GM23338 (cell line): ENCODE data around the gene KAT8. TPM values are rescaled to one million over a fixed set of nuclear protein-coding genes. Genes with fewer than 3 reads are reported as not detected.

ENCODE experiments used
- ATAC-seq: fragments of 200-7000 bp; cut with Tn5 transposase; 3 replicates; pipeline ENCODE4 v1.9.1; 2020
- DNase-seq: peaks from one replicate; pipeline ENCODE4 v3.0.0-alpha.2; 2015; ENCODE audit warnings: low spot score
- H2AFZ ChIP-seq: fragments of 200-600 bp; sonication (generic); 2 replicates; pipeline ENCODE4 v1.8.0; 2016; ENCODE audit warnings: antibody characterized with exemption, mild to moderate bottlenecking, moderate library complexity
- H3F3A ChIP-seq: fragments of 200-600 bp; sonication (generic); replicated peaks from 2 replicates; pipeline ENCODE4 v1.8.0; 2017; ENCODE audit warnings: antibody characterized with exemption, mixed run types, low read depth
- H3K27ac ChIP-seq: fragments of 200-600 bp; sonication (generic); 2 replicates; pipeline ENCODE4 v1.6.1; 2016; ENCODE audit warnings: low read depth
- H3K27me3 ChIP-seq: fragments of 200-600 bp; sonication (generic); 2 replicates; pipeline ENCODE4 v1.8.0; 2016; ENCODE audit warnings: mild to moderate bottlenecking, mixed run types, moderate library complexity; ENCODE audit not compliant: insufficient read depth
- H3K36me3 ChIP-seq: fragments of 200-600 bp; sonication (generic); 2 replicates; pipeline ENCODE4 v1.8.0; 2016; ENCODE audit warnings: mild to moderate bottlenecking; ENCODE audit not compliant: insufficient read depth
- H3K4me1 ChIP-seq: fragments of 200-600 bp; sonication (generic); 2 replicates; pipeline ENCODE4 v1.8.0; 2016; ENCODE audit warnings: mild to moderate bottlenecking, moderate library complexity; ENCODE audit not compliant: insufficient read depth
- H3K4me2 ChIP-seq: fragments of 200-600 bp; sonication (generic); 2 replicates; pipeline ENCODE4 v1.7.1; 2017; ENCODE audit warnings: mixed run types
- H3K4me3 ChIP-seq: fragments of 200-600 bp; sonication (generic); 2 replicates; pipeline ENCODE4 v1.6.1; 2016; ENCODE audit warnings: mixed run types
- H3K79me2 ChIP-seq: fragments of 200-600 bp; sonication (generic); replicated peaks from 2 replicates; pipeline ENCODE4 v1.8.0; 2017; ENCODE audit warnings: mild to moderate bottlenecking; ENCODE audit not compliant: insufficient read depth
- H3K9me2 ChIP-seq: fragments of 200-600 bp; sonication (generic); 2 replicates; pipeline ENCODE4 v1.8.0; 2017; ENCODE audit not compliant: insufficient read depth
- H4K20me1 ChIP-seq: fragments of 200-600 bp; sonication (generic); replicated peaks from 2 replicates; pipeline ENCODE4 v1.8.0; 2017; ENCODE audit warnings: mild to moderate bottlenecking; ENCODE audit not compliant: insufficient read depth
- H3K27ac Mint-ChIP-seq: 2 replicates; pipeline ENCODE4 v1.8.0; 2020; ENCODE audit warnings: inconsistent platforms, mild to moderate bottlenecking, moderate library complexity, mixed read lengths
- H3K27me3 Mint-ChIP-seq: 3 replicates; pipeline ENCODE4 v1.8.0; 2022; ENCODE audit warnings: low read depth, mild to moderate bottlenecking, moderate library complexity, mixed read lengths, inconsistent platforms; ENCODE audit not compliant: insufficient read depth, poor library complexity
- H3K36me3 Mint-ChIP-seq: 3 replicates; pipeline ENCODE4 v1.8.0; 2021; ENCODE audit warnings: low read depth, mild to moderate bottlenecking, inconsistent platforms, moderate library complexity, mixed read lengths
- H3K4me1 Mint-ChIP-seq: 3 replicates; pipeline ENCODE4 v1.8.0; 2020; ENCODE audit warnings: mild to moderate bottlenecking, inconsistent platforms, mixed read lengths
- H3K4me3 Mint-ChIP-seq: 3 replicates; pipeline ENCODE4 v1.8.0; 2021; ENCODE audit warnings: moderate library complexity, mild to moderate bottlenecking, inconsistent platforms, mixed read lengths
- H3K9me3 Mint-ChIP-seq: 3 replicates; pipeline ENCODE4 v1.8.0; 2020; ENCODE audit warnings: moderate library complexity, mild to moderate bottlenecking, inconsistent platforms, mixed read lengths
- CREB1 ChIP-seq: fragments of 250-450 bp; sonication (Bioruptor Pico); IDR thresholded peaks from 2 replicates; pipeline ENCODE4 v1.5.0; 2020; ENCODE audit warnings: low read depth, mild to moderate bottlenecking, moderate library complexity
- EZH2 ChIP-seq: fragments of 200-600 bp; sonication (generic); IDR thresholded peaks from one replicate; pipeline ENCODE4 v1.8.0; 2017; ENCODE audit warnings: antibody characterized with exemption, mild to moderate bottlenecking, low read depth; ENCODE audit not compliant: unreplicated experiment
- JUNB ChIP-seq: IDR thresholded peaks from one replicate; pipeline ENCODE4 v1.6.1; 2016; ENCODE audit warnings: antibody characterized with exemption; ENCODE audit not compliant: unreplicated experiment
- NANOG ChIP-seq: IDR thresholded peaks from 2 replicates; pipeline ENCODE4 v1.6.1; 2016; ENCODE audit warnings: antibody characterized with exemption, borderline replicate concordance
- POLR2AphosphoS5 ChIP-seq: IDR thresholded peaks from 2 replicates; pipeline ENCODE4 v1.6.1; 2016; ENCODE audit warnings: antibody characterized with exemption, low read depth
- STAT1 ChIP-seq: IDR thresholded peaks from one replicate; pipeline ENCODE4 v1.6.1; 2016; ENCODE audit warnings: antibody characterized with exemption; ENCODE audit not compliant: unreplicated experiment
- ZNF114 ChIP-seq: fragments of 250-450 bp; sonication (Bioruptor Pico); IDR thresholded peaks from 2 replicates; pipeline ENCODE4 v1.5.0; 2020; ENCODE audit warnings: mild to moderate bottlenecking, moderate library complexity
- polyA plus RNA-seq: library from polyadenylated mRNA; unstranded; fragments of >200 nt; fragmentation: Nextera tagmentation; extraction: Ambion mirVana; gene quantifications from 2 replicates; pipeline ENCODE4 v1.2.1, GENCODE V29; 2016
- total RNA-seq: library from RNA; depleted of rRNA; stranded (reverse); fragments of >200 nt; shearing (Covaris generic); gene quantifications from 2 replicates; pipeline ENCODE4 v1.2.3, GENCODE V29; 2014
- TF ChIP-seq, protein P1 (sequence below): IDR thresholded peaks from one replicate; pipeline ENCODE4 v1.6.1; 2018; ENCODE audit warnings: antibody characterized with exemption; ENCODE audit not compliant: unreplicated experiment
- TF ChIP-seq, protein P2 (sequence below), 2 experiments: fragments of 200-600 bp in 1 of 2; sonication (generic) in 1 of 2; conservative IDR thresholded peaks; 2 replicates each; pipeline versions ENCODE4 v1.5.1 to v1.6.1; 2016 to 2017; ENCODE audit warnings: antibody characterized with exemption in 2 of 2, low read depth in 2 of 2, mild to moderate bottlenecking in 2 of 2, moderate library complexity in 1 of 2
- TF ChIP-seq, protein P3 (sequence below): fragments of 250-450 bp; sonication (Bioruptor Pico); IDR thresholded peaks from 2 replicates; pipeline ENCODE4 v1.5.0; 2020; ENCODE audit warnings: mild to moderate bottlenecking, moderate library complexity
- TF ChIP-seq, protein P4 (sequence below): IDR thresholded peaks from 2 replicates; pipeline ENCODE4 v1.6.1; 2016; ENCODE audit warnings: antibody characterized with exemption

Gene KAT8
- total and polyA plus RNA-seq, 2 experiments from 2014 or later = 47.6 to 85.4 TPM

DNA sequence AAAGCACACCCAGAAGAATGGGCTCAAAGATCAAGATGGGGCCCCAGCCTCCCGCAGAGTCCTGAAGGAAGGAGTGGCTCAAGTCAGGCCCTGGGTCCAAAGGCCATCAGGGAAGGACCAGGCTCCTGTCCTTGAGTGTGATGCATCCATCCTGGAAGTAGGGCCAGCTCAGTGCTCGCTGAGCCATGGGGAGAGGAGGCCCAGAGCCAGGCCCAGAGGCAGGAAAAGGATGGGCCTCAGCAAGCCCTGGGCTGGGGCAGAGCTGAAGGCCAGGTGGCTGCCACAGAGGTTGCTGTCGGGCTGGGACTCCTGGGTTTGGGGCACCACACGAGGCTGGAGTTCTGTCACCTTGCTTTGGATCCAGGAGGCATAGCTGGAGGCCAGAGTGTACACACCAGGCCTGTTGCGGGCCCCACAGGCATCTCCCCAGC, 14.4 kb downstream of the KAT8 start (continued):
- TF ChIP-seq, protein P1, sequence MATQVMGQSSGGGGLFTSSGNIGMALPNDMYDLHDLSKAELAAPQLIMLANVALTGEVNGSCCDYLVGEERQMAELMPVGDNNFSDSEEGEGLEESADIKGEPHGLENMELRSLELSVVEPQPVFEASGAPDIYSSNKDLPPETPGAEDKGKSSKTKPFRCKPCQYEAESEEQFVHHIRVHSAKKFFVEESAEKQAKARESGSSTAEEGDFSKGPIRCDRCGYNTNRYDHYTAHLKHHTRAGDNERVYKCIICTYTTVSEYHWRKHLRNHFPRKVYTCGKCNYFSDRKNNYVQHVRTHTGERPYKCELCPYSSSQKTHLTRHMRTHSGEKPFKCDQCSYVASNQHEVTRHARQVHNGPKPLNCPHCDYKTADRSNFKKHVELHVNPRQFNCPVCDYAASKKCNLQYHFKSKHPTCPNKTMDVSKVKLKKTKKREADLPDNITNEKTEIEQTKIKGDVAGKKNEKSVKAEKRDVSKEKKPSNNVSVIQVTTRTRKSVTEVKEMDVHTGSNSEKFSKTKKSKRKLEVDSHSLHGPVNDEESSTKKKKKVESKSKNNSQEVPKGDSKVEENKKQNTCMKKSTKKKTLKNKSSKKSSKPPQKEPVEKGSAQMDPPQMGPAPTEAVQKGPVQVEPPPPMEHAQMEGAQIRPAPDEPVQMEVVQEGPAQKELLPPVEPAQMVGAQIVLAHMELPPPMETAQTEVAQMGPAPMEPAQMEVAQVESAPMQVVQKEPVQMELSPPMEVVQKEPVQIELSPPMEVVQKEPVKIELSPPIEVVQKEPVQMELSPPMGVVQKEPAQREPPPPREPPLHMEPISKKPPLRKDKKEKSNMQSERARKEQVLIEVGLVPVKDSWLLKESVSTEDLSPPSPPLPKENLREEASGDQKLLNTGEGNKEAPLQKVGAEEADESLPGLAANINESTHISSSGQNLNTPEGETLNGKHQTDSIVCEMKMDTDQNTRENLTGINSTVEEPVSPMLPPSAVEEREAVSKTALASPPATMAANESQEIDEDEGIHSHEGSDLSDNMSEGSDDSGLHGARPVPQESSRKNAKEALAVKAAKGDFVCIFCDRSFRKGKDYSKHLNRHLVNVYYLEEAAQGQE = no peak
- TF ChIP-seq JUNB (no peak), CREB1 (CRISPR knock-in tag) (no peak), STAT1 (no peak)

DNA sequence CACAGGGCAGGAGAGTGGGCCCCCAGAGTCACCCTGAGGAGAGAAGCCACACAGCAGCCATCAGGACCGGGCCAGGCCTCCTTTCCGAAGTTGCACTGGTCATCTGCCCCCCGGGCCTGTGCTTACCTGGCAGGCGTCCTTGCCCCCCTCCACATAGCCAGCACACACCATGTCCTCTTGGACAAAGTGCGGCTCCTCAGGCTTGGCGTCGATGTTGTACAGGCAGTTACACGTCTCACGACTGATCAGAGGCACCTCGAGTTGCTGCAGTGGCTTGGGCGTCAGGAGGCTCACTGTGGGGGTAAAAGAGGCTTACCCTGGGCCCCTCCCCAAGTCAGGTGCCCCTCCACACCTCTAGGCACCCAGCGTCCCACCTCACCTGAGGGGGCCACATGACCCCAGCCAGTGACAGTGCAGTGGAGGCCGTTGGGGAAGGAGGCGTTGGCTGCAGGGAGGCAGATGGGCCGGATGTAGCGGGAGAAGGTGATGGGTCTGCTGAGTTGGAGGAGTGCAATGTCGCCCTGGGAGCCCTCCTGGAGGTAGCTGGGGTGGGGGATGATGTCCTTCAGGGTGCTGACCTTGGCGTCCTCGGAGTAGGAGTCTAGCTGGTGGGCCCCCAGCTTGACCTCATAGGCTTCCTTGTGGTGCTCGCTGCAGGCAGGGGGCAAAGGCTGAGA, 15.0 kb downstream of the KAT8 start:
- Mint-ChIP-seq H3K27ac (peak overlapping the region; percentile 98; the same call in 1 of the 2 replicates), H3K36me3 (peaks cover 44% of the 10 kb centered on the region), H3K27me3 (peaks cover 27% of the 10 kb centered on the region), H3K4me3 (peak overlapping the region; percentile 94), H3K4me1 (peaks cover 55% of the 10 kb centered on the region), H3K9me3 (no peaks in the 10 kb centered on the region; the same call in 2 of the 3 replicates)
- peaks cover 3% of the 10 kb centered on the region; the same call in 1 of the 2 replicates for H3F3A ChIP-seq
- peaks cover 8% of the 10 kb centered on the region; the same call in 1 of the 2 replicates for H3K79me2 ChIP-seq
- ATAC-seq (no peak), DNase-seq (no peak)
- no peaks in the 10 kb centered on the region; the same call in 1 of the 2 replicates for H4K20me1 ChIP-seq
- H3K4me2 ChIP-seq = no peak overlapping the region
- H2AFZ ChIP-seq = no peak overlapping the region
- peaks cover 28% of the 10 kb centered on the region for H3K4me1 ChIP-seq
- H3K4me3 ChIP-seq = no peak overlapping the region
- H3K27ac ChIP-seq = no peak overlapping the region
- H3K36me3 ChIP-seq = peaks cover 9% of the 10 kb centered on the region
- no peaks in the 10 kb centered on the region for H3K9me2 ChIP-seq
- no peaks in the 10 kb centered on the region for H3K27me3 ChIP-seq
- no peak for TF ChIP-seq ZNF114 (CRISPR knock-in tag)
- TF ChIP-seq EZH2 = no peak
- TF ChIP-seq, protein P2, sequence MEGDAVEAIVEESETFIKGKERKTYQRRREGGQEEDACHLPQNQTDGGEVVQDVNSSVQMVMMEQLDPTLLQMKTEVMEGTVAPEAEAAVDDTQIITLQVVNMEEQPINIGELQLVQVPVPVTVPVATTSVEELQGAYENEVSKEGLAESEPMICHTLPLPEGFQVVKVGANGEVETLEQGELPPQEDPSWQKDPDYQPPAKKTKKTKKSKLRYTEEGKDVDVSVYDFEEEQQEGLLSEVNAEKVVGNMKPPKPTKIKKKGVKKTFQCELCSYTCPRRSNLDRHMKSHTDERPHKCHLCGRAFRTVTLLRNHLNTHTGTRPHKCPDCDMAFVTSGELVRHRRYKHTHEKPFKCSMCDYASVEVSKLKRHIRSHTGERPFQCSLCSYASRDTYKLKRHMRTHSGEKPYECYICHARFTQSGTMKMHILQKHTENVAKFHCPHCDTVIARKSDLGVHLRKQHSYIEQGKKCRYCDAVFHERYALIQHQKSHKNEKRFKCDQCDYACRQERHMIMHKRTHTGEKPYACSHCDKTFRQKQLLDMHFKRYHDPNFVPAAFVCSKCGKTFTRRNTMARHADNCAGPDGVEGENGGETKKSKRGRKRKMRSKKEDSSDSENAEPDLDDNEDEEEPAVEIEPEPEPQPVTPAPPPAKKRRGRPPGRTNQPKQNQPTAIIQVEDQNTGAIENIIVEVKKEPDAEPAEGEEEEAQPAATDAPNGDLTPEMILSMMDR (conservative IDR thresholded peaks at IDR 0.05; ENCODE audit: low read depth in 2 of 2) = no peak
- TF ChIP-seq, protein P3, sequence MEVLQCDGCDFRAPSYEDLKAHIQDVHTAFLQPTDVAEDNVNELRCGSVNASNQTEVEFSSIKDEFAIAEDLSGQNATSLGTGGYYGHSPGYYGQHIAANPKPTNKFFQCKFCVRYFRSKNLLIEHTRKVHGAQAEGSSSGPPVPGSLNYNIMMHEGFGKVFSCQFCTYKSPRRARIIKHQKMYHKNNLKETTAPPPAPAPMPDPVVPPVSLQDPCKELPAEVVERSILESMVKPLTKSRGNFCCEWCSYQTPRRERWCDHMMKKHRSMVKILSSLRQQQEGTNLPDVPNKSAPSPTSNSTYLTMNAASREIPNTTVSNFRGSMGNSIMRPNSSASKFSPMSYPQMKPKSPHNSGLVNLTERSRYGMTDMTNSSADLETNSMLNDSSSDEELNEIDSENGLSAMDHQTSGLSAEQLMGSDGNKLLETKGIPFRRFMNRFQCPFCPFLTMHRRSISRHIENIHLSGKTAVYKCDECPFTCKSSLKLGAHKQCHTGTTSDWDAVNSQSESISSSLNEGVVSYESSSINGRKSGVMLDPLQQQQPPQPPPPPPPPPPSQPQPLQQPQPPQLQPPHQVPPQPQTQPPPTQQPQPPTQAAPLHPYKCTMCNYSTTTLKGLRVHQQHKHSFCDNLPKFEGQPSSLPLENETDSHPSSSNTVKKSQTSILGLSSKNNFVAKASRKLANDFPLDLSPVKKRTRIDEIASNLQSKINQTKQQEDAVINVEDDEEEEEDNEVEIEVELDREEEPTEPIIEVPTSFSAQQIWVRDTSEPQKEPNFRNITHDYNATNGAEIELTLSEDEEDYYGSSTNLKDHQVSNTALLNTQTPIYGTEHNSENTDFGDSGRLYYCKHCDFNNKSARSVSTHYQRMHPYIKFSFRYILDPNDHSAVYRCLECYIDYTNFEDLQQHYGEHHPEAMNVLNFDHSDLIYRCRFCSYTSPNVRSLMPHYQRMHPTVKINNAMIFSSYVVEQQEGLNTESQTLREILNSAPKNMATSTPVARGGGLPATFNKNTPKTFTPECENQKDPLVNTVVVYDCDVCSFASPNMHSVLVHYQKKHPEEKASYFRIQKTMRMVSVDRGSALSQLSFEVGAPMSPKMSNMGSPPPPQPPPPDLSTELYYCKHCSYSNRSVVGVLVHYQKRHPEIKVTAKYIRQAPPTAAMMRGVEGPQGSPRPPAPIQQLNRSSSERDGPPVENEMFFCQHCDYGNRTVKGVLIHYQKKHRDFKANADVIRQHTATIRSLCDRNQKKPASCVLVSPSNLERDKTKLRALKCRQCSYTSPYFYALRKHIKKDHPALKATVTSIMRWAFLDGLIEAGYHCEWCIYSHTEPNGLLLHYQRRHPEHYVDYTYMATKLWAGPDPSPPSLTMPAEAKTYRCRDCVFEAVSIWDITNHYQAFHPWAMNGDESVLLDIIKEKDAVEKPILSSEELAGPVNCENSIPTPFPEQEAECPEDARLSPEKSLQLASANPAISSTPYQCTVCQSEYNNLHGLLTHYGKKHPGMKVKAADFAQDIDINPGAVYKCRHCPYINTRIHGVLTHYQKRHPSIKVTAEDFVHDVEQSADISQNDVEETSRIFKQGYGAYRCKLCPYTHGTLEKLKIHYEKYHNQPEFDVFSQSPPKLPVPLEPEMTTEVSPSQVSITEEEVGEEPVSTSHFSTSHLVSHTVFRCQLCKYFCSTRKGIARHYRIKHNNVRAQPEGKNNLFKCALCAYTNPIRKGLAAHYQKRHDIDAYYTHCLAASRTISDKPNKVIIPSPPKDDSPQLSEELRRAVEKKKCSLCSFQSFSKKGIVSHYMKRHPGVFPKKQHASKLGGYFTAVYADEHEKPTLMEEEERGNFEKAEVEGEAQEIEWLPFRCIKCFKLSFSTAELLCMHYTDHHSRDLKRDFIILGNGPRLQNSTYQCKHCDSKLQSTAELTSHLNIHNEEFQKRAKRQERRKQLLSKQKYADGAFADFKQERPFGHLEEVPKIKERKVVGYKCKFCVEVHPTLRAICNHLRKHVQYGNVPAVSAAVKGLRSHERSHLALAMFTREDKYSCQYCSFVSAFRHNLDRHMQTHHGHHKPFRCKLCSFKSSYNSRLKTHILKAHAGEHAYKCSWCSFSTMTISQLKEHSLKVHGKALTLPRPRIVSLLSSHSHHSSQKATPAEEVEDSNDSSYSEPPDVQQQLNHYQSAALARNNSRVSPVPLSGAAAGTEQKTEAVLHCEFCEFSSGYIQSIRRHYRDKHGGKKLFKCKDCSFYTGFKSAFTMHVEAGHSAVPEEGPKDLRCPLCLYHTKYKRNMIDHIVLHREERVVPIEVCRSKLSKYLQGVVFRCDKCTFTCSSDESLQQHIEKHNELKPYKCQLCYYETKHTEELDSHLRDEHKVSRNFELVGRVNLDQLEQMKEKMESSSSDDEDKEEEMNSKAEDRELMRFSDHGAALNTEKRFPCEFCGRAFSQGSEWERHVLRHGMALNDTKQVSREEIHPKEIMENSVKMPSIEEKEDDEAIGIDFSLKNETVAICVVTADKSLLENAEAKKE (CRISPR knock-in tag) = no peak
- TF ChIP-seq, protein P4, sequence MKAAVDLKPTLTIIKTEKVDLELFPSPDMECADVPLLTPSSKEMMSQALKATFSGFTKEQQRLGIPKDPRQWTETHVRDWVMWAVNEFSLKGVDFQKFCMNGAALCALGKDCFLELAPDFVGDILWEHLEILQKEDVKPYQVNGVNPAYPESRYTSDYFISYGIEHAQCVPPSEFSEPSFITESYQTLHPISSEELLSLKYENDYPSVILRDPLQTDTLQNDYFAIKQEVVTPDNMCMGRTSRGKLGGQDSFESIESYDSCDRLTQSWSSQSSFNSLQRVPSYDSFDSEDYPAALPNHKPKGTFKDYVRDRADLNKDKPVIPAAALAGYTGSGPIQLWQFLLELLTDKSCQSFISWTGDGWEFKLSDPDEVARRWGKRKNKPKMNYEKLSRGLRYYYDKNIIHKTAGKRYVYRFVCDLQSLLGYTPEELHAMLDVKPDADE = no peak
- no peak for TF ChIP-seq CREB1 (CRISPR knock-in tag)
- no peak for TF ChIP-seq JUNB
- no peak for TF ChIP-seq NANOG
- no peak for TF ChIP-seq POLR2AphosphoS5
- no peak for TF ChIP-seq STAT1
